ENCODE data around the gene NKIRAS1.
A peak's percentile ranks its signal among the peaks of the same experiment; 100 is the strongest.

Gene NKIRAS1

GRCh38 chr3:23916152-23916885 is 471 bp downstream of the NKIRAS1 start (continued):
- no peak; the same call in 1 of the 2 replicates for TF ChIP-seq ZNF335 (tag by site-specific recombination; conservative IDR thresholded peaks at IDR 0.05)

- ChIA-PET CTCF (interaction anchor here (0.7 kb wide), 1 partner anchor 479 kb away, joined by 3 read pairs; no protein-coding TSS in a partner anchor), POLR2A (interaction anchor here (1.5 to 2.1 kb wide), 3 partner anchors 25 to 713 kb away, joined by 3 to 16 read pairs (median 8); partner anchors contain the start of gene UBE2E2)
- H3K36me3 ChIP-seq (ENCODE audit: control insufficient read depth in 2 of 2, insufficient read depth in 1 of 2, low read length in 2 of 2): peaks cover 6 to 39% of the 10 kb centered on the region in 2 experiments; a peak in 1 of 3 replicates
- H3K27ac ChIP-seq (ENCODE audit: extremely low read depth, low read depth, low read length): no peak overlapping the region
- H3K9me3 ChIP-seq (ENCODE audit: control insufficient read depth, insufficient read depth, low read depth, low read length): no peaks in the 10 kb centered on the region
- peak overlapping the region; percentile 100 for H3K4me3 ChIP-seq (ENCODE audit: low read depth, low read length)
- peaks cover 7% of the 10 kb centered on the region for H3K4me1 ChIP-seq (ENCODE audit: control insufficient read depth, insufficient read depth, low read length)
- TF ChIP-seq ZNF670 (tag by site-specific recombination; IDR thresholded peaks at IDR 0.05; ENCODE audit: low read depth) (no peak), ZNF837 (tag by site-specific recombination; IDR thresholded peaks at IDR 0.05) (no peak), ZFP3 (tag by site-specific recombination; IDR thresholded peaks at IDR 0.05; ENCODE audit: low read depth) (no peak), ZNF16 (tag by site-specific recombination; IDR thresholded peaks at IDR 0.05; ENCODE audit: low read depth) (no peak), ZNF571 (tag by site-specific recombination; IDR thresholded peaks at IDR 0.05) (no peak), ZSCAN4 (tag by site-specific recombination; IDR thresholded peaks at IDR 0.05) (0 out of 2 replicates have a peak, but pooled peaks have one; percentile 18), KLF17 (tag by site-specific recombination; IDR thresholded peaks at IDR 0.05) (no peak), KLF9 (tag by site-specific recombination; IDR thresholded peaks at IDR 0.05; ENCODE audit: low read depth) (no peak), SETDB1 (IDR thresholded peaks at IDR 0.05; ENCODE audit: insufficient read length, low read length) (no peak), ZEB2 (tag by site-specific recombination; IDR thresholded peaks at IDR 0.05) (peak; percentile 83), INSM2 (tag by site-specific recombination; IDR thresholded peaks at IDR 0.05) (no peak; the same call in 1 of the 2 replicates), ZNF488 (tag by site-specific recombination; IDR thresholded peaks at IDR 0.05) (no peak), ZNF19 (tag by site-specific recombination; IDR thresholded peaks at IDR 0.05; ENCODE audit: low read depth) (no peak), ZNF629 (tag by site-specific recombination; IDR thresholded peaks at IDR 0.05) (peak; percentile 99), PBX3 (CRISPR knock-in tag; IDR thresholded peaks at IDR 0.05) (no peak), MZF1 (tag by site-specific recombination; IDR thresholded peaks at IDR 0.05; ENCODE audit: borderline replicate concordance) (no peak), SCRT2 (tag by site-specific recombination; IDR thresholded peaks at IDR 0.05) (no peak), ZNF580 (tag by site-specific recombination; IDR thresholded peaks at IDR 0.05) (peak; percentile 69), GFI1B (tag by site-specific recombination; IDR thresholded peaks at IDR 0.05) (peak; percentile 3; the same call in 1 of the 2 replicates), ZNF114 (tag by site-specific recombination; IDR thresholded peaks at IDR 0.05) (no peak), ZNF645 (tag by site-specific recombination; IDR thresholded peaks at IDR 0.05) (no peak), GLI4 (tag by site-specific recombination; IDR thresholded peaks at IDR 0.05) (no peak), ZFP69B (tag by site-specific recombination; IDR thresholded peaks at IDR 0.05) (peak; percentile 56), ZNF704 (tag by site-specific recombination; IDR thresholded peaks at IDR 0.05) (no peak), REPIN1 (tag by site-specific recombination; IDR thresholded peaks at IDR 0.05; ENCODE audit: low read depth) (no peak), ZNF654 (tag by site-specific recombination; IDR thresholded peaks at IDR 0.05; ENCODE audit: low read depth) (no peak)
Observed at GRCh38 chr3:23915537-23916108, 1.2 kb downstream of the NKIRAS1 start.
